Prostate gland (tissue), 2 donors: ENCODE measurements around the gene IQGAP2.

Experiments
- POLR2A ChIP-seq: fragments of 450-650 bp; IDR thresholded peaks from one replicate; pipeline ENCODE4 v1.6.1; 2016; ENCODE audit warnings: antibody characterized with exemption, mild to moderate bottlenecking
- TF ChIP-seq, protein P1 (sequence below), 4 experiments: fragments of 200-600 bp in 2 of 4; fragments of 450-650 bp in 2 of 4; sonication (generic) in 2 of 4; IDR thresholded peaks; 1 replicate in 3 of 4; 2 replicates in 1 of 4; pipeline ENCODE4 v1.5.1; 2016 to 2019; ENCODE audit warnings: antibody characterized with exemption in 4 of 4, mild to moderate bottlenecking in 2 of 4, moderate library complexity in 2 of 4

DNA sequence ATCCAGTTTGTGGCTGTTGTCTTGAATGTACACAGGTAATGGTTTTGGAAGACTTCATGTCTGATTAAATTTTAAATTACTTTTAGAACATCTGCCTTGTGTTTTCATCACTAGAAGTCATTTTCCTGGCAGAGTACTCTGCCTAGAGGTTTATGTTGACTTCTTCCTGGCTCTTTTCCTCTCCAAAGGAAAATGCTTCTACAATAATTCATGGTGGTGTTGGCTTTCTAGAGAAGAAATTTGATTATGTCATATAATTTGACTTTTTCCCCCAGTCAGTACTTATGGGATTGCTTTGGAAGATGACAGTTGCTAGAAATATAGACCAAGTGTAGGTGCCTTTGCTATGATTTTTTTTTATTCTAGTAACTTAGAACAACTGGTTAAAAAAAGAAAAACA is 173.4 kb downstream of the IQGAP2 start:
- TF ChIP-seq, protein P1, sequence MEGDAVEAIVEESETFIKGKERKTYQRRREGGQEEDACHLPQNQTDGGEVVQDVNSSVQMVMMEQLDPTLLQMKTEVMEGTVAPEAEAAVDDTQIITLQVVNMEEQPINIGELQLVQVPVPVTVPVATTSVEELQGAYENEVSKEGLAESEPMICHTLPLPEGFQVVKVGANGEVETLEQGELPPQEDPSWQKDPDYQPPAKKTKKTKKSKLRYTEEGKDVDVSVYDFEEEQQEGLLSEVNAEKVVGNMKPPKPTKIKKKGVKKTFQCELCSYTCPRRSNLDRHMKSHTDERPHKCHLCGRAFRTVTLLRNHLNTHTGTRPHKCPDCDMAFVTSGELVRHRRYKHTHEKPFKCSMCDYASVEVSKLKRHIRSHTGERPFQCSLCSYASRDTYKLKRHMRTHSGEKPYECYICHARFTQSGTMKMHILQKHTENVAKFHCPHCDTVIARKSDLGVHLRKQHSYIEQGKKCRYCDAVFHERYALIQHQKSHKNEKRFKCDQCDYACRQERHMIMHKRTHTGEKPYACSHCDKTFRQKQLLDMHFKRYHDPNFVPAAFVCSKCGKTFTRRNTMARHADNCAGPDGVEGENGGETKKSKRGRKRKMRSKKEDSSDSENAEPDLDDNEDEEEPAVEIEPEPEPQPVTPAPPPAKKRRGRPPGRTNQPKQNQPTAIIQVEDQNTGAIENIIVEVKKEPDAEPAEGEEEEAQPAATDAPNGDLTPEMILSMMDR (IDR thresholded peaks at IDR 0.05): no peak
- no peak for TF ChIP-seq POLR2A
